Ovary (tissue), 3 donors: ENCODE data around the gene TF.

Experiments used
- POLR2A ChIP-seq: fragments of 450-650 bp; IDR thresholded peaks from one replicate; pipeline ENCODE4 v1.6.1; 2017; ENCODE audit warnings: antibody characterized with exemption, mild to moderate bottlenecking, moderate library complexity
- TF ChIP-seq, protein P1 (sequence below), 3 donors: fragments of 450-650 bp in 2 of 3; fragments of 200-600 bp in 1 of 3; IDR thresholded peaks; one replicate each; pipeline versions ENCODE4 v1.5.1 to v1.8.0; 2016 to 2022; ENCODE audit warnings: antibody characterized with exemption in 3 of 3, mild to moderate bottlenecking in 1 of 3
- donor health status: DM: no; HTN: no; CAD: no.

- TF ChIP-seq, protein P1, sequence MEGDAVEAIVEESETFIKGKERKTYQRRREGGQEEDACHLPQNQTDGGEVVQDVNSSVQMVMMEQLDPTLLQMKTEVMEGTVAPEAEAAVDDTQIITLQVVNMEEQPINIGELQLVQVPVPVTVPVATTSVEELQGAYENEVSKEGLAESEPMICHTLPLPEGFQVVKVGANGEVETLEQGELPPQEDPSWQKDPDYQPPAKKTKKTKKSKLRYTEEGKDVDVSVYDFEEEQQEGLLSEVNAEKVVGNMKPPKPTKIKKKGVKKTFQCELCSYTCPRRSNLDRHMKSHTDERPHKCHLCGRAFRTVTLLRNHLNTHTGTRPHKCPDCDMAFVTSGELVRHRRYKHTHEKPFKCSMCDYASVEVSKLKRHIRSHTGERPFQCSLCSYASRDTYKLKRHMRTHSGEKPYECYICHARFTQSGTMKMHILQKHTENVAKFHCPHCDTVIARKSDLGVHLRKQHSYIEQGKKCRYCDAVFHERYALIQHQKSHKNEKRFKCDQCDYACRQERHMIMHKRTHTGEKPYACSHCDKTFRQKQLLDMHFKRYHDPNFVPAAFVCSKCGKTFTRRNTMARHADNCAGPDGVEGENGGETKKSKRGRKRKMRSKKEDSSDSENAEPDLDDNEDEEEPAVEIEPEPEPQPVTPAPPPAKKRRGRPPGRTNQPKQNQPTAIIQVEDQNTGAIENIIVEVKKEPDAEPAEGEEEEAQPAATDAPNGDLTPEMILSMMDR (IDR thresholded peaks at IDR 0.05), result no peak
- no peak for TF ChIP-seq POLR2A
These were observed 89.2 kb downstream of the TF start for GRCh38 chr3:133835418-133835743.
